Activated naive CD4-positive, alpha-beta T cell (primary cell): Measurements from ENCODE around the gene SLC35F1.
"Not testable (repeated sequence)": the region's sequence is repeated elsewhere in the genome, so short reads cannot be mapped to it uniquely, and the experiment has no call there.

Source experiments
- DNase-seq, 4 experiments: peaks; one replicate each; lab custom pipeline; 2025; lab: John Stamatoyannopoulos, UW

SLC35F1 gene

GRCh38 chr6:117927866-117928265 is 20.8 kb downstream of the SLC35F1 start:
- no peak for DNase-seq

GRCh38 chr6:117928833-117929232 is 21.8 kb downstream of the SLC35F1 start:
- DNase-seq = no peak

GRCh38 chr6:117929501-117929900 is 22.4 kb downstream of the SLC35F1 start:
- no peak for DNase-seq

GRCh38 chr6:117930645-117931044 is 23.6 kb downstream of the SLC35F1 start:
- DNase-seq = no peak

- DNase-seq = no peak
These were observed 24.9 kb downstream of the SLC35F1 start for GRCh38 chr6:117932001-117932400.

- no peak for DNase-seq
These were observed 25.6 kb downstream of the SLC35F1 start for GRCh38 chr6:117932676-117933075.

- no peak for DNase-seq
These were observed 26.4 kb downstream of the SLC35F1 start for GRCh38 chr6:117933471-117933870.

GRCh38 chr6:117938311-117938995 is 31.4 kb downstream of the SLC35F1 start:
- no peak for DNase-seq

- DNase-seq = no peak
These were observed 40.2 kb downstream of the SLC35F1 start for GRCh38 chr6:117947234-117947633.

- DNase-seq = no peak
These were observed 44.7 kb downstream of the SLC35F1 start for GRCh38 chr6:117951783-117952182.

- no peak for DNase-seq
These were observed 48.7 kb downstream of the SLC35F1 start for GRCh38 chr6:117955684-117956256.

- DNase-seq = no peak
These were observed 49.3 kb downstream of the SLC35F1 start for GRCh38 chr6:117956386-117956785.

- DNase-seq = no peak
These were observed 51.5 kb downstream of the SLC35F1 start for GRCh38 chr6:117958536-117958935.

GRCh38 chr6:117960877-117961276 is 53.8 kb downstream of the SLC35F1 start:
- no peak for DNase-seq

- no peak for DNase-seq
These were observed 54.2 kb downstream of the SLC35F1 start for GRCh38 chr6:117961301-117961700.

GRCh38 chr6:117965763-117966162 is 58.7 kb downstream of the SLC35F1 start:
- DNase-seq = not testable (repeated sequence)

- DNase-seq = no peak
These were observed 64.6 kb downstream of the SLC35F1 start for GRCh38 chr6:117971637-117972036.

- DNase-seq = no peak
These were observed 68.0 kb downstream of the SLC35F1 start for GRCh38 chr6:117974914-117975627.

GRCh38 chr6:117976030-117976651 is 69.1 kb downstream of the SLC35F1 start:
- no peak for DNase-seq

GRCh38 chr6:117985916-117986315 is 78.9 kb downstream of the SLC35F1 start:
- DNase-seq = no peak

- DNase-seq = no peak
These were observed 79.3 kb downstream of the SLC35F1 start for GRCh38 chr6:117986396-117986795.

- no peak for DNase-seq
These were observed 82.0 kb downstream of the SLC35F1 start for GRCh38 chr6:117989086-117989485.

- no peak for DNase-seq
These were observed 83.1 kb downstream of the SLC35F1 start for GRCh38 chr6:117990151-117990550.
